HepG2 (cell line): ENCODE results near the gene PGAP3. TPM values are rescaled to one million over a fixed set of nuclear protein-coding genes. Genes with fewer than 3 reads are reported as not detected.

ENCODE experiments used
- ATAC-seq: fragments of 200-7000 bp; cut with Tn5 transposase; 3 replicates; pipeline ENCODE4 v1.9.1; 2020; ENCODE audit warnings: mild to moderate bottlenecking, moderate library complexity
- BruUV-seq: library from RNA; stranded (reverse); fragments of 400-500 nt; replicated peaks from 2 replicates; lab custom pipeline; 2021; lab: Mats Ljungman, UMichigan
- CTCF ChIA-PET: fragments of 300-600 bp; formaldehyde crosslinking; extraction: SDS; loops from one replicate; lab custom pipeline; 2021; ENCODE audit warnings: low total read pairs, inconsistent platforms, low intra/inter-chr PET ratio; lab: Yijun Ruan, JAX
- POLR2A ChIA-PET: fragments of 350-600 bp; sonication (Branson Sonifier 250); formaldehyde crosslinking; loops from one replicate; lab custom pipeline; 2020; ENCODE audit warnings: antibody characterized with exemption, inconsistent platforms; lab: Yijun Ruan, JAX
- DNase-seq: peaks from one replicate; pipeline ENCODE4 v3.0.0-alpha.2; 2015; ENCODE audit warnings: low spot score
- FAIRE-seq: peaks from 3 replicates; lab custom pipeline; 2011; peaks lifted over from hg19 to GRCh38; lab: Jason Lieb, UNC
- H2AFZ ChIP-seq: one replicate; pipeline ENCODE4 v1.6.1; 2011; ENCODE audit warnings: low read length, inconsistent platforms
- H3K27ac ChIP-seq: fragments of 300-600 bp; 3 replicates; pipeline ENCODE4 v1.8.0; 2011; ENCODE audit warnings: mixed run types, mild to moderate bottlenecking, mixed read lengths, low read length, inconsistent platforms; ENCODE audit not compliant: insufficient read depth; ENCODE audit errors: extremely low read length
- H3K27me3 ChIP-seq, 2 experiments: fragments of 200-600 bp in 1 of 2; 2 replicates in 1 of 2; 3 replicates in 1 of 2; pipeline versions ENCODE4 v1.6.0 to v1.8.0; 2011; ENCODE audit warnings: low read length in 2 of 2, mild to moderate bottlenecking in 2 of 2, moderate library complexity in 2 of 2, inconsistent platforms in 1 of 2; ENCODE audit not compliant: insufficient read depth in 2 of 2, control insufficient read depth in 1 of 2
- H3K36me3 ChIP-seq, 2 experiments: fragments of 200-600 bp in 1 of 2; replicated peaks in 1 of 2; 2 replicates in 1 of 2; 3 replicates in 1 of 2; pipeline versions ENCODE4 v1.5.1 to v1.8.0; 2011; ENCODE audit warnings: low read length in 2 of 2, inconsistent platforms in 1 of 2; ENCODE audit not compliant: insufficient read depth in 2 of 2, control insufficient read depth in 1 of 2
- H3K4me1 ChIP-seq: 2 replicates; pipeline ENCODE4 v1.5.1; 2012; ENCODE audit warnings: low read length, inconsistent platforms; ENCODE audit not compliant: insufficient read depth
- H3K4me2 ChIP-seq: 2 replicates; pipeline ENCODE4 v1.6.0; 2011; ENCODE audit warnings: low read depth, low read length, inconsistent platforms
- H3K4me3 ChIP-seq, 3 experiments: fragments of 200-600 bp in 1 of 3; sonication (generic), shearing (Covaris generic) in 1 of 3; replicated peaks in 1 of 3; 2 replicates each; pipeline ENCODE4 v1.5.1; 2011 to 2016; ENCODE audit warnings: low read length in 3 of 3, inconsistent platforms in 2 of 3, low read depth in 2 of 3, mild to moderate bottlenecking in 2 of 3, control low read depth in 1 of 3, mixed read lengths in 1 of 3; ENCODE audit not compliant: insufficient read depth in 1 of 3
- H3K79me2 ChIP-seq: one replicate; pipeline ENCODE4 v1.6.1; 2011; ENCODE audit warnings: low read length, inconsistent platforms; ENCODE audit not compliant: insufficient read depth
- H3K9ac ChIP-seq: 2 replicates; pipeline ENCODE4 v1.6.0; 2011; ENCODE audit warnings: mild to moderate bottlenecking, low read depth, low read length, inconsistent platforms; ENCODE audit not compliant: insufficient read depth
- H3K9me3 ChIP-seq: 2 replicates; pipeline ENCODE4 v1.5.1; 2012; ENCODE audit warnings: mild to moderate bottlenecking, low read length
- H4K20me1 ChIP-seq: 2 replicates; pipeline ENCODE4 v1.6.0; 2011; ENCODE audit warnings: inconsistent platforms, mild to moderate bottlenecking, low read length, moderate library complexity; ENCODE audit not compliant: insufficient read depth
- CHCHD3 ChIP-seq: sonication (generic); formaldehyde crosslinking; IDR thresholded peaks from 2 replicates; pipeline ENCODE4 v1.8.0; 2022; ENCODE audit warnings: mild to moderate bottlenecking, missing genetic modification reagents, moderate library complexity
- CSRNP2 ChIP-seq: sonication (generic); formaldehyde crosslinking; conservative IDR thresholded peaks from 2 replicates; pipeline ENCODE4 v1.8.0; 2022; ENCODE audit warnings: low read depth, missing genetic modification reagents
- GTF3A ChIP-seq: sonication (generic); formaldehyde crosslinking; conservative IDR thresholded peaks from 2 replicates; pipeline ENCODE4 v1.4.0; 2020; ENCODE audit warnings: mild to moderate bottlenecking, missing genetic modification reagents
- KDM5B ChIP-seq: sonication (generic); formaldehyde crosslinking; IDR thresholded peaks from 2 replicates; pipeline ENCODE4 v1.4.0; 2020; ENCODE audit warnings: missing genetic modification reagents, mild to moderate bottlenecking, borderline replicate concordance
- LBX2 ChIP-seq: sonication (generic); formaldehyde crosslinking; IDR thresholded peaks from 2 replicates; pipeline ENCODE4 v1.5.0; 2020; ENCODE audit warnings: missing genetic modification reagents, mild to moderate bottlenecking, borderline replicate concordance
- MEIS1 ChIP-seq: sonication (generic); formaldehyde crosslinking; IDR thresholded peaks from 2 replicates; pipeline ENCODE4 v1.9.0; 2021; ENCODE audit warnings: mild to moderate bottlenecking, missing genetic modification reagents, moderate library complexity, borderline replicate concordance
- MYC ChIP-seq: sonication (generic); formaldehyde crosslinking; IDR thresholded peaks from 2 replicates; pipeline ENCODE4 v1.9.0; 2021; ENCODE audit warnings: missing genetic modification reagents, borderline replicate concordance
- SMC3 ChIP-seq: IDR thresholded peaks from 2 replicates; pipeline ENCODE4 v1.6.1; 2011; ENCODE audit warnings: low read length, improper control_type of control experiment
- SRSF4 ChIP-seq: fragments of 200-400 bp; formaldehyde crosslinking; IDR thresholded peaks from one replicate; pipeline ENCODE4 v1.6.1; 2018; ENCODE audit warnings: mild to moderate bottlenecking, low read depth, low read length, moderate library complexity; ENCODE audit not compliant: poor library complexity, severe bottlenecking
- STAG1 ChIP-seq: sonication (generic); formaldehyde crosslinking; IDR thresholded peaks from 2 replicates; pipeline ENCODE4 v1.4.0; 2020; ENCODE audit warnings: missing genetic modification reagents
- THAP7 ChIP-seq: sonication (generic); formaldehyde crosslinking; IDR thresholded peaks from 2 replicates; pipeline ENCODE4 v1.8.1; 2023; ENCODE audit warnings: mild to moderate bottlenecking, missing genetic modification reagents
- ZC3H13 ChIP-seq: sonication (generic); formaldehyde crosslinking; IDR thresholded peaks from 2 replicates; pipeline ENCODE4 v1.8.1; 2023; ENCODE audit warnings: mild to moderate bottlenecking, missing genetic modification reagents, moderate library complexity
- ZMAT3 ChIP-seq: sonication (generic); formaldehyde crosslinking; conservative IDR thresholded peaks from 2 replicates; pipeline ENCODE4 v1.7.0; 2021; ENCODE audit warnings: missing genetic modification reagents
- ZNF138 ChIP-seq: sonication (generic); formaldehyde crosslinking; IDR thresholded peaks from 2 replicates; pipeline ENCODE4 v1.5.0; 2020; ENCODE audit warnings: mild to moderate bottlenecking, low read depth, missing genetic modification reagents
- ZNF335 ChIP-seq: sonication (generic); formaldehyde crosslinking; IDR thresholded peaks from 2 replicates; pipeline ENCODE4 v1.4.0; 2020; ENCODE audit warnings: missing genetic modification reagents
- ZNF34 ChIP-seq: sonication (generic); formaldehyde crosslinking; IDR thresholded peaks from 2 replicates; pipeline ENCODE4 v1.4.0; 2020; ENCODE audit warnings: mild to moderate bottlenecking, missing genetic modification reagents, borderline replicate concordance
- ZNF678 ChIP-seq: sonication (generic); formaldehyde crosslinking; IDR thresholded peaks from 2 replicates; pipeline ENCODE4 v1.4.0; 2020; ENCODE audit warnings: mild to moderate bottlenecking, missing genetic modification reagents
- ZNF709 ChIP-seq: sonication (generic); formaldehyde crosslinking; IDR thresholded peaks from 2 replicates; pipeline ENCODE4 v1.5.0; 2020; ENCODE audit warnings: mild to moderate bottlenecking, missing genetic modification reagents
- ZNF83 ChIP-seq: sonication (generic); formaldehyde crosslinking; IDR thresholded peaks from 2 replicates; pipeline ENCODE4 v1.4.0; 2020; ENCODE audit warnings: missing genetic modification reagents, mild to moderate bottlenecking, borderline replicate concordance
- WGBS: methylation state at CpG from one replicate; pipeline ENCODE4 v1.1.6; 2017; ENCODE audit warnings: low lambda C conversion rate; 5-methylcytosine and 5-hydroxymethylcytosine counted together
- in situ Hi-C: cut with HindIII; loops from 2 replicates; pipeline ENCODE4 v1.10.0; 2017; ENCODE audit warnings: low pct_unique_long_range_greater_than_20kb; ENCODE audit not compliant: extremely low pct_ligation_motif_present
- intact Hi-C: fragments of 100-400 bp; cut with micrococcal nuclease; formaldehyde crosslinking; loops from one replicate; pipeline ENCODE4 v1.10.0; 2022; ENCODE audit not compliant: unreplicated experiment
- polyA plus RNA-seq, 8 experiments: library from polyadenylated mRNA; depleted of rRNA in 3 of 8; stranded (reverse) in 7 of 8; unstranded in 1 of 8; fragments of >200 nt; fragmentation: Illumina TruSeq in 4 of 8; extraction: Trizol in 4 of 8; gene quantifications; 2 replicates each; pipeline versions ENCODE4 v1.2.1 to v1.2.3, GENCODE V29; 2011 to 2016; ENCODE audit warnings: low read depth in 4 of 8, missing spikeins in 1 of 8, mixed read lengths in 1 of 8; ENCODE audit not compliant: insufficient read depth in 1 of 8
- total RNA-seq, 5 experiments: library from RNA; depleted of rRNA; stranded (reverse); fragments of >200 nt; fragmentation: Illumina TruSeq; extraction: Trizol; gene quantifications; 2 replicates each; pipeline ENCODE4 v1.2.3, GENCODE V29; 2016; ENCODE audit warnings: low read depth in 1 of 5
- TF ChIP-seq, protein P1 (sequence below): sonication (generic); formaldehyde crosslinking; IDR thresholded peaks from 2 replicates; pipeline ENCODE4 v1.5.0; 2020; ENCODE audit warnings: mild to moderate bottlenecking, missing genetic modification reagents

Gene PGAP3
- total and polyA plus RNA-seq, 2 of the 13 experiments (the other 11 are each of a cell fraction or from before 2014, with no cell fraction given) = 11.9 to 14.6 TPM

- no peak for DNase-seq
- peak; percentile 82 for FAIRE-seq
- H3K27ac ChIP-seq = no peak overlapping the region
- H2AFZ ChIP-seq = no peak overlapping the region
- ChIA-PET CTCF (interaction anchor here (0.9 to 5.6 kb wide), 4 partner anchors 11 to 120 kb away, joined by 5 to 70 read pairs (median 8); no protein-coding TSS in a partner anchor), POLR2A (interaction anchor here (1.0 to 2.6 kb wide), 4 partner anchors 11 to 40 kb away, joined by 3 to 7 read pairs (median 4); no protein-coding TSS in a partner anchor)
- no peaks in the 10 kb centered on the region for H4K20me1 ChIP-seq
- ATAC-seq = no peak
- no TSS peak for BruUV-seq
- no peak overlapping the region for H3K4me3 ChIP-seq
- H3K9me3 ChIP-seq = no peaks in the 10 kb centered on the region
- peaks cover 86% of the 10 kb centered on the region for H3K4me1 ChIP-seq
- H3K27me3 ChIP-seq = peaks cover 4 to 34% of the 10 kb centered on the region in 2 experiments; a peak in 3 of 5 replicates
- H3K79me2 ChIP-seq = peaks cover 19% of the 10 kb centered on the region
- WGBS = 20% methylated on average over 2 of the region's 2 CpGs
- H3K4me2 ChIP-seq = no peak overlapping the region
- in situ Hi-C loops = no loop called here
- intact Hi-C loops = loop anchor here (1.0 kb wide), 1 partner anchor 11 kb away; no protein-coding TSS in a partner anchor
- H3K9ac ChIP-seq = no peak overlapping the region
- H3K36me3 ChIP-seq = no peaks in the 10 kb centered on the region
- TF ChIP-seq SMC3 (peak; percentile 45), ZNF335 (CRISPR knock-in tag) (no peak), ZNF709 (CRISPR knock-in tag) (no peak), KDM5B (no peak), STAG1 (peak; percentile 33), CSRNP2 (no peak), MEIS1 (CRISPR knock-in tag) (no peak), ZC3H13 (CRISPR knock-in tag) (no peak), ZMAT3 (no peak), GTF3A (CRISPR knock-in tag) (no peak), ZNF83 (CRISPR knock-in tag) (no peak), ZNF678 (CRISPR knock-in tag) (no peak), CHCHD3 (CRISPR knock-in tag) (no peak), THAP7 (CRISPR knock-in tag) (no peak), SRSF4 (no peak), LBX2 (CRISPR knock-in tag) (no peak), ZNF138 (CRISPR knock-in tag) (0 out of 2 replicates have a peak, but pooled peaks have one; percentile 52), ZNF34 (no peak), MYC (CRISPR knock-in tag) (no peak)
- TF ChIP-seq, protein P1, sequence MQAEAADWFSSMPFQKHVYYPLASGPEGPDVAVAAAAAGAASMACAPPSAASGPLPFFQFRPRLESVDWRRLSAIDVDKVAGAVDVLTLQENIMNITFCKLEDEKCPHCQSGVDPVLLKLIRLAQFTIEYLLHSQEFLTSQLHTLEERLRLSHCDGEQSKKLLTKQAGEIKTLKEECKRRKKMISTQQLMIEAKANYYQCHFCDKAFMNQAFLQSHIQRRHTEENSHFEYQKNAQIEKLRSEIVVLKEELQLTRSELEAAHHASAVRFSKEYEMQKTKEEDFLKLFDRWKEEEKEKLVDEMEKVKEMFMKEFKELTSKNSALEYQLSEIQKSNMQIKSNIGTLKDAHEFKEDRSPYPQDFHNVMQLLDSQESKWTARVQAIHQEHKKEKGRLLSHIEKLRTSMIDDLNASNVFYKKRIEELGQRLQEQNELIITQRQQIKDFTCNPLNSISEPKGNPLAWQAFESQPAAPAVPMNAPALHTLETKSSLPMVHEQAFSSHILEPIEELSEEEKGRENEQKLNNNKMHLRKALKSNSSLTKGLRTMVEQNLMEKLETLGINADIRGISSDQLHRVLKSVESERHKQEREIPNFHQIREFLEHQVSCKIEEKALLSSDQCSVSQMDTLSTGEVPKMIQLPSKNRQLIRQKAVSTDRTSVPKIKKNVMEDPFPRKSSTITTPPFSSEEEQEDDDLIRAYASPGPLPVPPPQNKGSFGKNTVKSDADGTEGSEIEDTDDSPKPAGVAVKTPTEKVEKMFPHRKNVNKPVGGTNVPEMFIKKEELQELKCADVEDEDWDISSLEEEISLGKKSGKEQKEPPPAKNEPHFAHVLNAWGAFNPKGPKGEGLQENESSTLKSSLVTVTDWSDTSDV (CRISPR knock-in tag) = no peak
Observed at GRCh38 chr17:39634384-39634871, 53.4 kb downstream of the PGAP3 start.
